HG03558 (cell line): ENCODE data around the gene NFX1.

Experiments
- ATAC-seq: cut with Tn5 transposase; IDR thresholded peaks from one replicate; pipeline ENCODE4 v1.9.1; 2021; ENCODE audit warnings: moderate number of reproducible peaks; ENCODE audit not compliant: unreplicated experiment; ENCODE audit errors: extremely low read depth

The NFX1 gene

GRCh38 chr9:33290247-33291030 is at the start of gene NFX1:
Gene NFX1, plus strand, starts transcription at chr9:33290516. Its CDS starts 57 bp downstream, at chr9:33290573.
- peak; percentile 65 for ATAC-seq

GRCh38 chr9:33241298-33241697 is 49.0 kb upstream of the NFX1 start:
- ATAC-seq: no peak

GRCh38 chr9:33242609-33243134 is 47.6 kb upstream of the NFX1 start:
- ATAC-seq: no peak

- no peak for ATAC-seq
These were observed 46.1 kb upstream of the NFX1 start for GRCh38 chr9:33244137-33244784.

GRCh38 chr9:33245341-33245740 is 45.0 kb upstream of the NFX1 start:
- ATAC-seq: no peak

- ATAC-seq: no peak
These were observed 44.0 kb upstream of the NFX1 start for GRCh38 chr9:33246269-33246860.

GRCh38 chr9:33248606-33249005 is 41.7 kb upstream of the NFX1 start:
- ATAC-seq: no peak

GRCh38 chr9:33249087-33249658 is 41.1 kb upstream of the NFX1 start:
- ATAC-seq: no peak

GRCh38 chr9:33249983-33250382 is 40.3 kb upstream of the NFX1 start:
- no peak for ATAC-seq

GRCh38 chr9:33250458-33250995 is 39.8 kb upstream of the NFX1 start:
- no peak for ATAC-seq

GRCh38 chr9:33254211-33254610 is 36.1 kb upstream of the NFX1 start:
- no peak for ATAC-seq

- no peak for ATAC-seq
These were observed 35.3 kb upstream of the NFX1 start for GRCh38 chr9:33255014-33255413.

- ATAC-seq: no peak
These were observed 34.8 kb upstream of the NFX1 start for GRCh38 chr9:33255471-33255870.

GRCh38 chr9:33256236-33256635 is 34.1 kb upstream of the NFX1 start:
- no peak for ATAC-seq

GRCh38 chr9:33257276-33257675 is 33.0 kb upstream of the NFX1 start:
- ATAC-seq: no peak

- no peak for ATAC-seq
These were observed 29.9 kb upstream of the NFX1 start for GRCh38 chr9:33260372-33260771.

GRCh38 chr9:33263131-33264002 is 26.9 kb upstream of the NFX1 start:
- ATAC-seq: no peak

GRCh38 chr9:33264003-33264472 is 26.3 kb upstream of the NFX1 start:
- peak; percentile 3 for ATAC-seq

GRCh38 chr9:33264473-33265177 is 25.7 kb upstream of the NFX1 start, which contains the start of the genes BAG1 and CHMP5:
Gene BAG1, minus strand, starts transcription at chr9:33264708.
Gene CHMP5, plus strand, starts transcription at chr9:33265049. Its CDS starts 30 bp downstream, at chr9:33265079.
- peak; percentile 82 for ATAC-seq
